ENCODE data around the gene TCP11.
"Not testable (repeated sequence)": the region's sequence is repeated elsewhere in the genome, so short reads cannot be mapped to it uniquely, and the experiment has no call there.

Gene TCP11

DNA sequence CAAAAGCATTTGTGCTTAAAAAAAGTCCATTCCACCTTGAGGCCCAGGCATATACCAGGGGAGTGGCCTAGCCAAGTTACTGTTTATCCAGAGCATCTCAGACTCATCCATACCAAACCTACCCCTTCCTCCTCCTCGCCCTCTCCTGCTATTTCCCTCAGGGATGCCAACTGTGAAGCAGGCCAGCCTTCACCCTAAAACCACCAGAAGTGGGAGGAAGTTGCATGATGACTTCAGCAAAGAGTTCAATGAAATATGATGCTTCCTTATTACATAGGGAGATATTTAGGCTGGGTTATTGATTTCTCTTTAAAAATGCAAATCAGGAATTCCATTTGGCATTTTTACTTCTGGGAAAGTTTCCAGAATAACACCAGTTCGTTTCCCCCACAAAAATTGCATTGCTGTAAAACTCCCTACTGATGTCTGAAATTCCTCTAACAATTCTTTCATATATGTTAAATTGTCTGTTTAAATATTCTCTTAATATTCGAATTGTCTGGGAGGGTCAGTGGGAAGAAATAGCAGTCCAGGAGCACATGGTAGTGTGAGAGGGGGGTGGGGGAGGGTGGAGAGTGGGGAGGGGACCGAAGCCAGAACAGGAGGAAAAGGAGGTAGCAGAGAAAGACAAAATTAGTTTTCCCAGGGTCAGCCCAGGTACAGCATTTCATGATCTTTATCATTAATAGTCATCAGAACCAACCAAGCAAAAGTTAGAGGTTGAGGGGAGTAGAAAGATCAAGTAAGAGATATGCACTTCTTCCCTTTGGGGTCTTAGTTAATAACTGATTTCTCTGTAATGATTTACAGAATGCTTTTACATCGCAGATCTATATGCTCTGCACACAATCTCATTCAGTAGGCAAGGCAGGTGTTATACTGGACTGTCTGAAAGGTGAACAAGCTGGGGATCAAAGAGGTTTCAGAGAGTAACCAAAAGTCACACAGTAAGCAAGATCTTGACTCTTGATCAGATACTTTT is 1.7 kb upstream of the TCP11 start:
- no peak for DNase-seq

DNA sequence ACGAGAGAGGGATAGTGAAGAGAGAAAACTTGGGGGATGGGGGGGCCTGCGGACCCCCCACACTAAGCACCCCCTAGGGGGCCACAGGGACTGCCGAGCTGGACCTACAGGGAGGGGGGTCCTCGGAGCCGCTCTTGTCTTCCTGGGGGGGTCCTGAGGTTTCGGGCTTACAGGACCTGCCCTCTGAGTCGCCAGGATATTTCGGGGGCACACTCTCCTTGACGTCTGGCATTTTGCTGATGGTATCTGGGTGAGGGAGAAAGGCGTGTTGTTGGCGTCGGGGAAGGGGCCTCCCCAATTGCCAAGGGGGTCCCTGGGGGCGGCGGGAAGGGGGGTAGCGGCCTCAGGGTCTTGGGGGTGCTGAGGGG is 516 bp downstream of the TCP11 start:
- DNase-seq, result no peak

DNA sequence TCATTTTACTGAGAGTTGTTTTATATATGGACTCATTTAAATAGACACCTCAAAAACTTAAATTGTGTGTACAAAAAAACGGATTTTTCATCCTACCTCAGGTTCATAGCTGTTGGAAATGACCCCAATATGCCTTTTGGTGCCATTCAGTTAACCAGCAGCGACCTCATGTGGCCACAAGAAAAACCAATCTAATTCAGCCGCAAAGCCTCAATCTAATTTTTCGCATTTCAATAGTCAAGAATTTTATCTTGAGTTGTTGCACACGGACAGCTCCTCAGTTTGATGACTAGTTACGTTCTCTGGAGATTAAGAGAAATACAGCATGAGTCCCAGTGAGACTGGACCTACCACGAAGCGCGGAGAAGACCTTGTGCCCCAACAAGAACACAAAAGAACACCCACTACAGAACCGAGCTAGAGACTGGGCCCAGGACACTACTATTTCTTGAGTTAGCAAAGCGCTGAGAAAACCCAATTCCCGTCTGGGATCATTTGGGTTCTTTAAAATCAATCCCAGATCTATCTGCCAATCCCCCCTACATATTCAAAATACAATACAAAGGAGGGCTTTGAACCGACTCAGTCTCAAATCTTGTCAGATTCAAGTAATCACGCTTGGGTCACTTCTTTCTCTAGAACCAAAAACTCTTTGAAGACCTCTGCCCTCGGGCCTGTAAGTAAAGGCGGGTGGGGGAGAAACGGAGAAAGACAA is 1.1 kb downstream of the TCP11 start:
- DNase-seq, result no peak

DNA sequence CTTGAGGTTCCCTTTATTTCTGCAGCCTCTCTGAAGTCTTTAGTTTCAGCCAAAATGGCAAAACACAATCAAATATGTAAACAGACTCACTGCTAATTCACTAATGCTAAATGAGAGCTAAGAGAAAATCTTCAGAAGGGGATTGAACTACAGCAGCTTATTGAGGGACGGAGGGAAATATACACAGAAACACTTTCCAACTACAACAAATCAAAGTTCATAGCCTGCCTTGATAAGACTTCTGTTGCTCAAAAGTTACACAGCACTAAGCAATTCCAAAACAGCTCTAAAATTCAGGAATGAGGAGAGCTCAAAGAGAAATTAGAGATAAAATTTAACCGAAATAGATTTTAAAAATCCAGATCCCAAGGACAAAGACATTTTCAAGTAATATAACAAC is 1.7 kb downstream of the TCP11 start:
- DNase-seq, result no peak

DNA sequence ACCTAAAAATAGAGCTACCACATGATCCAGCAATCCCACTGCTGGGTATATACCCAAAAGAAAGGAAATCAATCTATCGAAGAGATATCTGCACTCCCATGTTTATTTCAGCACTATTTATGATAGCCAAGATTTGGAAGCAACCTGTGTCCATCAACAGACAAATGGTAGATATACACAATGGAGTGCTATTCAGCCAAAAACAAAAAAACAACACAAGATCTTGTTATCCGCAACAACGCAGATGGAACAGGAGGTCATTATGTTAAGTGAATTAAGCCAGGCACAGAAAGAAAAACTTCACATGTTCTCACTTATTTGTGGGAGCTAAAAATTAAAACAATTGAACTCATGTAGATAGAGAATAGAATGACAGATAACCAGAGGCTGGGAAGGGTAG is 2.9 kb downstream of the TCP11 start:
- not testable (repeated sequence) for DNase-seq

DNA sequence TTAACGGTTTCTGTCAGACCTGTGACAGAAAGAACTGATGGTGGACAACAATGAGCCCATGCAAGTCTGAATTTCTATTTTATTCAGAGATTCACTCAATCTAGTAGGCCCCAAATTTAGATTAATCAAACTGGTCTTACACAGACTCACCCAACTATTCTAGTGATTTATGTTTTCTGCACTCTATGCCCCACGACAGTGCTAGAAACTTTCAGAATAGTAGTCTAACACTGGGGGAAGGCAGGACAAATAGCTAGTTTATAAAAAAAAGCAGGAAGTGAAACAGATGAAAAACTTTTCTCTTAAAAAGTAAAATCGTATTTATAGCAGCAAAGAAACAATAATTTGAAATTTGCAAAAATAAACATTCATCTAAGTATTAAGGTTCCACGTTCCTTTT is 5.0 kb downstream of the TCP11 start:
- no peak for DNase-seq

DNA sequence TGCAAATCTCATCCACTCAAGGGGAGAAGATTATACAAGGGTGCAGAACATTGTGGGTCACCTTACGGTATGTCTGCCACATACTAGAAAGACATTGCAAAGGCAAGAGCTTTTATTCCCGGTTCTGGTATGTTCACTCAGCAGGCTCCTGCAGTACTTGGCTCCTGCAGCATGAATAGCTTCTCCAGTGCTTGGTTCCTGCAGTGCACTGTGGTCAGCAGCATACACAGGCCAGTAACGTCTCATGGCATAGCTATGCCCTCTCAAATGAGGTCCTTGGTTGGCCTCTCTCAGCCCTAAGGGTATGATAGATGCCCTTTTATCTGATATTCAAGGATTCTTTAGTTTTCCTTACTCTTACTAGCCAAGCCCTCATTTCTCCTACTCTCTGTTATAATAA is 12.6 kb downstream of the TCP11 start:
- no peak for DNase-seq

DNA sequence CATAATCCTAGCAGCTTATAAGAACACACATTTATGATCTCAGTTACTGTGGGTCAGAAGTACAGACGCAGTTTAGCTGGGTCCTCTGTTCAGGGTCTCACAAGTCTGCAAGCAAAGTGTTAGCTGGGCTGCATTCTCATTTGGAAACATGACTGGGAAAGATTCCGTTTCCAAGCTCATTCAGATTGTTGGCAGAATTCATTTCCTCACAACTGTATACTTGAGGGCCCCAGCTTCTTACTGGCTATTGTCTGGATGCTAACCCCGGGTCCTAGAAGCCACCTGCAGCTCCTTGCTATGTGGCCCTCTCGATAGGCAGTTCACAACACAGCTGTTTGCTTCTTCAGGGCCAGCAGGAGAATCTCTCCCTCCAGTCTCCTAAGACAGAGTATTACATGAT is 13.1 kb downstream of the TCP11 start:
- no peak for DNase-seq

DNA sequence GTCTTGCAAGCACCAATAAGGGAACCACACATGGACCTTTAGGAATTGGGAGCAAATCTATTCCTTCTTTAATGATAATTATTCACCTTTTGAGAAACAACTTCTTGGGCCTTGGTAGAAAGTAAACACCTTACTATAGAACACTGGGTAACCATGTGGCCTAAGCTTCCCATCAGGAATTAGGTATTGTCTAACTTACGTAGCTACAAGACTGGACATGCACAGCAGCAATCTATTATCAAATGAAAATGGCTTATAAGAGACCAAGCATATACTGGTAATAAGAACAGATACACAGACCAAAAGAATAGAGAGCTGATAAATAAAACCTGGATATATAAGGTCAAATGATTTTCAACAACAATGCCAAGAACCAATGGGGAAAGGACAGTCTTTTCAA is 16.8 kb downstream of the TCP11 start:
- DNase-seq, result no peak

DNA sequence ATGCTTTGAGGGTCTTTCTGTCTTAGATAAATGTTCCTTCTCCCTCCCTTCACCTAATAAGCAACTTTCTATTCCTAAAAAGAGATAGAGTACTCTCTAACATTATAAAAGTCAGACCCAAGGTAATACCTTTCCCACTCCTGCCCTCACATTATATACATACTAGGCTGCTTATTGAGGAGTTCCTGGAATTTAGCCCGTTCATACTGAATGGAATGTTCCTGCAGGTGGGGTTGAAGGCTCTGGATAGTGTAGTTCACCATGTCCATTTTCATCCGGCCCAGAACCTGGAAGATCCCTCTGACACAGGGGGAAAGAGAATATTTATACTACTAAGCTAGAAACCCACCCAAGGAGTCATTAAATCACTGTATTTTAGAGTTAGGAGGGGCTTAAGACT is 20.4 kb downstream of the TCP11 start:
- no peak for DNase-seq

DNA sequence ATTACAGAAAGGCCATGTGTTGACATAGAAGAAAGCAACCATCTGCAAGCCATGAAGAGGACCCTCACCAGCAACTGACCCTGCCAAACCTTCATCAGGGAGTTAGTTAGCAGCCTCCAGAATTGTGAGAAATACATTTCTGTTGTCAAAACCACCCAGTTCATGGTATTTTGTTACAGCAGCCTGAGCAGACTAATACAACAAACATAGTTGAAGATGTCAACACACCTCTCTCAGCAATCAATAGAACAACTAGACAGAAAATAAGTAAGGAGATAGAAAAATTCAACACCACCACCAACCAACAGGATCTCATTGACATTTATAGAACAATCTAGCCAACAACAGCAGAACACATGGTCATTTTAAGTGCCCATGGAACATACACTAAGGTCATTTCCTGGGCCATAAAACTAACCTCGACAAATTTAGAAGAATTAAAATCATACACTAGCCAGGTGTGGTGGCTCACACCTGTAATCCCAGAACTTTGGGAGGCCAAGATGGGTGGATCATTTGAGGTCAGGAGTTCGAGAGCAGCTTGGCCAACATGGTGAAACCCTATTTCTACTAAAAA is 32.7 kb downstream of the TCP11 start:
- no peak for DNase-seq

DNA sequence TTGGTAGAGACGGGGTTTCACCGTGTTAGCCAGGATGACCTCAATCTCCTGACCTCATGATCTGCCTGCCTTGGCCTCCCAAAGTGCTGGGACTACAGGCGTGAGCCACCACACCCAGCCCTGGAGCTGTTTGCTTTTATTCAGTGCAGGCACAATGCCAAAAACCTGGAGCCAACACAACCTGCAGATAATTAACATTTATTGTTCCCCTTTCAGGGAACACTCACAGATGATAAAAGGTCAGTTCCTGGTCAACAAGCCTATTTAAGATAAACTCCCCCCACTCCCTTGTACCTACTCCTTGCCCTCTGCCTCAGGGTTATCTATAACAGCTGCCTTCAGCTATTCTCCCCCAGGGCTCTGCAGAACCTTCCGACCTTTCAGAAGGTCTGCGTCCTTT is 33.4 kb downstream of the TCP11 start:
- not testable (repeated sequence) for DNase-seq

DNA sequence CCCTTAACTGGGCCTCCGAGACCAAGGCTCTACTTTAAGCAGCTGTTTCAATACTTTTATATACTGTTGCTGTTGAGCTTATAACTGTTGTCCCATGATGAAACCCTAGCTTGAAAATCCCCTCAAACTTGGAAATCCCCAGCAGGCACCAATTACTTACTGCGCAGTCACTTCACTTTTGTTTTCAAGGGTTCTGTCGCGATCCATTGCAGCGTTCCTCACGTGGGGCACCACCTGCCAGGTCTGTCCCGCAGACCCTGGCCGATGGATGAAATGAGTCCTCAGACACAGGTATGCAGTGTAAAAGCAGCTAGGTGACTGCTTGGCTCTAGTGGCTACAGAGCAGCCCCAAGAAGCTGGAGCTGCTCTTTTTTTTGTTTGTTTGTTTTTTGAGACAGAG is 33.9 kb downstream of the TCP11 start:
- DNase-seq, result not testable (repeated sequence)

DNA sequence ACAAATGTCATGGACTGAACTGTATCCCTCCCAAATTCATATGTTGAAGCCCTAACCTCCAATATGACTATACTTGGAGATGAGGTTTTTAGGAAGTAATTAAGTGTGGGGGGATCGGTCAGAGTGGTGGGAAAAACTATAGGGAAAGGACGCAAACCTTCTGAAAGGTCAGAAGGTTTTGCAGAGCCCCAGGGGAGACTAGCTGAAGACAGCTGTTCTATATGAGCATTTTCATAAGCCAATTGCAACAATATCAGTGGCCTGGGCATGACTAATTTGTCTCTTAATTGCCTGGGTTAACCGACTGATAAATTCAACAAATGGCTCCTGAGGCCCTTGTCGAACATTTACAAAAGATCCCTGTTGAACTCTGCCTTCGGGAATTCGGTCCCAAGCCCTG is 35.1 kb downstream of the TCP11 start:
- not testable (repeated sequence) for DNase-seq

DNA sequence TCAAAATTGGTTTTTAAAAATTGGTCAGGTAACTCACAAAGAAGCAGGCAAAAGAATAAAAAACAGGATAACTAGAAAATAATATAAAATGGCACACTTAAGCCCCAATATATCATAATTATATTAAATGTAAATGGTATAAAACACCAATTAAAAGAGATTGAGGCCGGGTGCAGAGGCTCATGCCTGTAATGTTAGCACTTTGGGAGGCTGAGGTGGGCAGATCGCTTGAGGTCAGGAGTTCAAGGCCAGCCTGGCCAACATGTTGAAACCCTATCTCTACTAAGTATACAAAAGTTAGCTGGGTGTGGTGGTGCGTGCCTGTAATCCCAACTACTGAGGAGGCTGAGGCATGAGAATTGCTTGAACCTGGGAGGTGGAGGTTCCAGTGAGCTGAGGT is 36.1 kb downstream of the TCP11 start:
- DNase-seq, result no peak

DNA sequence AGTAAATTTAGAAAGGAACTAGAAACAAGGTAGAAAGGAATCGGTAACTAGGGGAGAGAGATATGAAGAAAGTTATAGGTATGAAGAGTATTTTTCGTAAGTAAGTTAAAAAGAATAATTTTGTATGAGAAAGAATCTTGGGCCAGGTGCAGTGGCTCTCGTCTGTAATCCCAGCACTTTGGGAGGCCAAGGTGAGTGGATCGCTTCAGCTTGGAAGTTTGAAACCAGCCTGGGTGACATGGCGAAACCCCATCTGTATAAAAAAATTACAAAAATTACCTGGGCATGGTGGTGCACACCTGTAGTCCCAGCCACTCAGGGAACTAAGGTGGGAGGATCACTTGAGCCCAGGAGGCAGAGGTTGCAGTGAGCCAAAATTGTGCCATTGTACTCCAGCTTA is 42.0 kb downstream of the TCP11 start:
- DNase-seq, result no peak

DNA sequence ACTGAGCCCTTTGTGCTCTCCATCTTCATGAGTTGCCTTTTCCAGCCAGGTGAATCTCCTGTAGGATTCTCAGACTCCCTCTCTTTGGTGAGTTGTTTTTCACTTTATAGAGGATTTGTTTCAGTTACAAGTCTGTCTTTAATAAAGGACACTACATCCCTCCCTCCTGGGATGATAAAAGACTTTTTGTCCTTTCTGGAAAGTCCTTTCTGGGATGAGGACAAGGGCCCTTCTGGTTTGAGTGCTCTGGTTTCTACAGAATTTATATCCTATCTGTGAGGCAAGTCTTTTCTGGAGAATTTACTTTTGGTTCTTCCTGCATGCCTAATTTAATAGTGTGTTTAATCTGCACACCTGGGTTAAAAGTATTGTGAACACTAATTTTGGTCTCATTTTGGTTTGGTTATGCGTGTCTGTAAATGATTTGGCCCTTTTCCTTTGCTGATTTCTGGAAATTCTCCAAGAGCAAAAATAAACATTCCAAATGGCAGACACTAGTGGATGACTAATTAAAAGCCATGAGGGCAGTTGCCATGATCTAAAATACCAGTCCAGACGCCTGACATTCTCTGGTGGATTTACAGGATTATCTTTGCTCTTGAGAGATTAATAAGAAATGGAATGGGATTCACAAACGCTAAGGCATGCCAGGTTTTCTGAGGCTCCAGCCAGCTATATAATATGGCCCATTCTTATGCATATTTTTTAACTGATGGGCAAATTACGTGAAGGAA is 44.8 kb downstream of the TCP11 start:
- no peak for DNase-seq

DNA sequence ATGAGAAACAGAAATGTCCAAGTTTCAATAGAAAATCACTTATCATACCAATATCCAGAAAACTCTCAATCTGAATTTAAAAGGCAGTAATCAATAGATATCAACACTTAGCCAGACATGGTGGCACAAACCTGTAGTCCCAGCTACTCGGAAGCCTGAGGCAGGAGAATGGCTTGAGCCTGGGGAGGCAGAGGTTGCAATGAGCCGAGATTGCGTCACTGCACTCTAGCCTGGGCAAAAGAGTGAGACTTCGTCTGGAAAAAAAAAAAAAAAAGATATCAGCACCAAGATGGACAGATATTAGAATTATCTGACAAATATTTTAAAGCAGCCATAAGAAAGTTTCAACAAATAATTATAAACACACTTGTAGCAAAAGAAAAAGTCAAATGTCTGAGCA is 47.0 kb downstream of the TCP11 start:
- DNase-seq, result no peak

DNA sequence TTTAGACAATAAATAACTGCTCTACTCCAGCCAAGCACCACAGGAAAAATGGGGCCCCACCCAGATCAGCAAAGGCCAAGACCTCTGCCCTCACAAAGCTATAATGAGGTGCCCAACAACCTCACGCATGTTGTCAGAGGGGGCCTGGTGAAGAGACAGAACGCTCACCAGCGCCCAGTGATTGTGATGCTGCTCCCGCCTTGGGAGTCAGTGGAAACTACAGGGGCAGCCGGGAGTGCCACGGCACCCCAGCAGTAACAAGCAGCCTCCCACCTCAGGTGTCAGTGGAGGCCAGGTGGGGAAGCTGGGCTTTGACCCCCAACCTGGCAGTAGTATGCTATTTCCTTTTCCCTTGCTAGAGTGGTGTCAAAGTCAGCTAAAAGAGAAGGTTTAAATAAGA is 47.4 kb downstream of the TCP11 start:
- DNase-seq, result no peak

DNA sequence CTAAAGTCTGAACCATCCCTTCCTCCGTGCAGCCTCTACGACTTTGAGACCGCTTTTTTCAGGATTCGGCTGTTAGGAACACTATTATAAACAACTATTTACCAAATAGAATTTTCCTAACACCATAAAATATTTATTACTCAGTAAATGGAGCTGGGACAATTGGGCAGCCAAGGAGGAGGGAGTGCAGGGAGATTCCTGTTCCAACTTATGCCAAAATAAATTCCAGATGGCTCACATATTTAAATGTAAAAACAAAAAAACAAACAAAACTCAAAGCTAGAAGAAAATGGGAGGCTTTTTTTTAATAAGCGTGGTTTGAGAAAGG is 48.1 kb downstream of the TCP11 start:
- DNase-seq, result no peak

DNA sequence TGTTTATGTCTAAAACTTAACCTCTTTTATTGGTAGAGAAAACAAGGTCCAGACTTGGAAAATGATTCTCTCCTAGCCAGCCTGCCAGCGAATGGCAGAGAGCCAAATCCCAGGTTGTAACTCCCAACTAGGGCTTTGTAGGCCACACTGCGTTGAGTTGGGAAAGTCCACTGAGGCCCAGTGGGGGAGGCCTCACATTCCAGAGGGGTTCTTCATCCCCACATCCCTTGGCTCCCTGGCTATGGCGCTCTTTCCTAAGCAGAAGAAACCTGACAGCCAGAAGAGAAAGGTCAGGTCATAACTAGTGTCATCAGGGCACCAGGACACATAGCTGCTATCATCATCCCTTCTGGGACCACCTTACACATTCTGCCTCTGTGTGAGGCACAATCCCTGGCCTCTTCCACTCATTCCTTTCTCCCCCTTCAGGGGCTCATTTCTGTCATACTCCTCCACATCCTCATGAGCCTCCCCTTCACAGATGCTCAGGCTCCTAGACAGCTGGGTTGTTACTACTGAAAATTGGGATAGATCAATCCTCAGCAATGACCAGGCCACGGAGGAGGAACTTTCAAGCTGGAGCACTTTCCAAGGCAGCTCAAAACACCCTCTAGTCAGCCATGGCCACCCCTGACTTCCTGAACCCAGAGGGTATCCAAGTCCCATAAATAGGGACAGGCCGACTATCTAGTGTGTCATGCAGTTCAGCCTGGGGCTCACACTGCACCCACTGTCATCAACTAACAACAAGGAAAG is 48.6 kb downstream of the TCP11 start:
- no peak for DNase-seq

DNA sequence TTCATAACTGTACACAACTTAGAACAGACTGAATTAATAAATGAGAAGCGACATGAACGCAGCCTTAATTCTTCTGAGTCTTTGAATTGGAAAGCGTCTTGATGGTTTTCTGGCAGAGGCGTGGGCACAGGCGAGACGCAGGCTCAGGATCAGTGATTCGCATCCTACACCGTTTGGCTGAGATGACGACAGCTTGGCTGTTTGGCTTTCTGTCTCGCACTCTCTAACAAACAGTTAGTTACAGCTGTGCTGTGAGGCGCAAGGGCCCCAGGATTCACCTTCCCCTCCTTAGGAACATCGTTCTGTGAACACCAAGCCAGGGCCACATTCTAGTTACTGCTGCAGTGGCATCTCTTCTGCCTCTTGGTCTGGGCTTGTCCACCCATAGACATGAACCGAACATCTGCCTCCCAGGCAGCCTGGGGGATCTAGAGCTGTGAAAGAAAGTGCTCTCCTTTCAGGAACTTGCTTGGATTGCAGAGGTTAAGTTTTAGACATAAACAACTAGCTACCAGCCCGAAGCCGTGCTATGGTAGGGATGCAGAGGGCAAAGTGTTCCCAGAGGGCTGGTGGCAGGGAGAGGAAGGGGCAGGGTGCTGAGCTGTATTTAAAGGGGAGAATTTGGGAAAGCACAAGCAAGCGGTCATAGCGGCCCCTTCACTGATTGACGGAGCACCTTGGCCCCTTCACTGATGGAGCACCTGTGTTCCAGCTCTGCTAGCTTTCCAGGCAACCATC is 49.6 kb downstream of the TCP11 start:
- no peak for DNase-seq
